Prostate gland (tissue), 2 donors: Measurements from ENCODE around the gene ATL1.

ENCODE experiments used
- CTCF ChIP-seq, 4 experiments: fragments of 200-600 bp in 2 of 4; fragments of 450-650 bp in 2 of 4; sonication (generic) in 2 of 4; IDR thresholded peaks; 1 replicate in 3 of 4; 2 replicates in 1 of 4; pipeline ENCODE4 v1.5.1; 2016 to 2019; ENCODE audit warnings: antibody characterized with exemption in 4 of 4, mild to moderate bottlenecking in 2 of 4, moderate library complexity in 2 of 4
- POLR2A ChIP-seq: fragments of 450-650 bp; IDR thresholded peaks from one replicate; pipeline ENCODE4 v1.6.1; 2016; ENCODE audit warnings: antibody characterized with exemption, mild to moderate bottlenecking
- POLR2AphosphoS5 ChIP-seq: sonication (generic); formaldehyde crosslinking; IDR thresholded peaks from one replicate; pipeline ENCODE4 v1.6.1; 2017; ENCODE audit warnings: antibody characterized with exemption

- TF ChIP-seq POLR2AphosphoS5 = no peak
- TF ChIP-seq CTCF (IDR thresholded peaks at IDR 0.05) = no peak
- no peak for TF ChIP-seq POLR2A
Observed at GRCh38 chr14:50577982-50578381, 18.0 kb downstream of the ATL1 start.
